Left hindlimb (tissue), 1 donor: Measurements from ENCODE around the gene CELF3.
"Not testable (repeated sequence)": the region's sequence is repeated elsewhere in the genome, so short reads cannot be mapped to it uniquely, and the experiment has no call there.

Experiments used
- DNase-seq: peaks from one replicate; pipeline ENCODE4 v3.0.0-alpha.2; 2018

The CELF3 gene

GRCh38 chr1:151693057-151693651 is 23.4 kb downstream of the CELF3 start:
- DNase-seq = no peak

GRCh38 chr1:151692226-151692625 is 24.4 kb downstream of the CELF3 start:
- no peak for DNase-seq

- no peak for DNase-seq
Observed at GRCh38 chr1:151689494-151689893, 27.1 kb downstream of the CELF3 start.

GRCh38 chr1:151686561-151686960 is 30.0 kb downstream of the CELF3 start:
- no peak for DNase-seq

- DNase-seq = no peak
Observed at GRCh38 chr1:151684128-151684527, 32.5 kb downstream of the CELF3 start.

GRCh38 chr1:151682901-151683300 is 33.7 kb downstream of the CELF3 start:
- not testable (repeated sequence) for DNase-seq

GRCh38 chr1:151681923-151682322 is 34.7 kb downstream of the CELF3 start:
- no peak for DNase-seq

GRCh38 chr1:151680826-151681225 is 35.8 kb downstream of the CELF3 start:
- no peak for DNase-seq

- DNase-seq = no peak
Observed at GRCh38 chr1:151680391-151680790, 36.2 kb downstream of the CELF3 start.

- DNase-seq = no peak
Observed at GRCh38 chr1:151673407-151673806, 43.2 kb downstream of the CELF3 start.

GRCh38 chr1:151670036-151670675 is 46.4 kb downstream of the CELF3 start:
- not testable (repeated sequence) for DNase-seq

GRCh38 chr1:151668090-151668489 is 48.5 kb downstream of the CELF3 start:
- DNase-seq = no peak

GRCh38 chr1:151661751-151662150 is 54.9 kb downstream of the CELF3 start:
- DNase-seq = no peak

GRCh38 chr1:151655371-151655770 is 61.2 kb downstream of the CELF3 start:
- DNase-seq = no peak

GRCh38 chr1:151653397-151653796 is 63.2 kb downstream of the CELF3 start:
- DNase-seq = no peak
